Measurements from ENCODE around the gene USP6NL. TPM values are rescaled to one million over a fixed set of nuclear protein-coding genes. Genes with fewer than 3 reads are reported as not detected.
A peak's percentile ranks its signal among the peaks of the same experiment; 100 is the strongest.

The USP6NL gene
- polyA plus RNA-seq, 3 donors = 5.5 to 7.7 (median 6.7) TPM

- no peak overlapping the region for H3K4me2 ChIP-seq (replicated peaks; ENCODE audit: extremely low read depth, low read length, poor library complexity, severe bottlenecking)
- intact Hi-C loops (cut with micrococcal nuclease) = no loop called here
- peak overlapping the region in 1 of 2 donors; percentile 59 for H3K27ac ChIP-seq (ENCODE audit: low read depth in 1 of 2, low read length in 2 of 2)
- Mint-ChIP-seq H3K36me3 (no peaks in the 10 kb centered on the region), H3K4me3 (peak overlapping the region in 1 of 2 donors; percentile 37), H3K9me3 (peaks cover 0 to 4% (median 0%) of the 10 kb centered on the region in 7 donors), H3K27ac (peak overlapping the region in 6 of 7 donors; percentile 13 to 91 (median 61)), H3K4me1 (peaks cover 45% of the 10 kb centered on the region), H3K27me3 (ENCODE audit: low read depth in 3 of 3) (peaks cover 0 to 1% (median 0%) of the 10 kb centered on the region in 3 donors)
- no peaks in the 10 kb centered on the region for H3K9me3 ChIP-seq (replicated peaks in 1 of 2; ENCODE audit: control insufficient read depth in 1 of 2, insufficient read depth in 1 of 2, low read length in 2 of 2)
- H4K20me1 ChIP-seq (ENCODE audit: insufficient read depth, low read length) = peaks cover 9% of the 10 kb centered on the region
- no peaks in the 10 kb centered on the region for H3K27me3 ChIP-seq (ENCODE audit: control insufficient read depth in 2 of 2, insufficient read depth in 2 of 2, low read length in 2 of 2)
- H2AFZ ChIP-seq (ENCODE audit: insufficient read depth, low read depth, low read length, poor library complexity, severe bottlenecking) = no peak overlapping the region
- no peaks in the 10 kb centered on the region for H3K36me3 ChIP-seq (replicated peaks in 1 of 2; ENCODE audit: control insufficient read depth in 1 of 2, insufficient read depth in 2 of 2, low read length in 2 of 2)
- peak overlapping the region; percentile 35 for H3K9ac ChIP-seq (ENCODE audit: insufficient read depth, low read length, poor library complexity, severe bottlenecking)
- peaks cover 22% of the 10 kb centered on the region for H3K79me2 ChIP-seq (ENCODE audit: insufficient read depth, low read length)
- peak overlapping the region in 1 of 3 experiments; percentile 12 for H3K4me3 ChIP-seq (replicated peaks in 1 of 3; ENCODE audit: low read depth in 2 of 3, low read length in 3 of 3)
- WGBS (ENCODE audit: insufficient coverage) = 72% methylated on average over 4 of the region's 6 CpGs
- no peak for DNase-seq
- no peak for TF ChIP-seq CTCF (IDR thresholded peaks at IDR 0.05)
- peaks cover 39 to 40% of the 10 kb centered on the region in 2 donors for H3K4me1 ChIP-seq (ENCODE audit: control insufficient read depth in 1 of 2, insufficient read depth in 2 of 2, low read length in 2 of 2)
Observed at GRCh38 chr10:11553773-11554381, 57.6 kb downstream of the USP6NL start.

- H3K27me3 Mint-ChIP-seq (ENCODE audit: low read depth in 3 of 3) = no peaks in the 10 kb centered on the region
- peak overlapping the region in 1 of 2 donors; percentile 66 for H3K27ac ChIP-seq (ENCODE audit: low read depth in 1 of 2, low read length in 2 of 2)
- H3K9ac ChIP-seq (ENCODE audit: insufficient read depth, low read length, poor library complexity, severe bottlenecking) = no peak overlapping the region
- H2AFZ ChIP-seq (ENCODE audit: insufficient read depth, low read depth, low read length, poor library complexity, severe bottlenecking) = no peak overlapping the region
- peaks cover 44 to 49% of the 10 kb centered on the region in 2 donors for H3K4me1 ChIP-seq (ENCODE audit: control insufficient read depth in 1 of 2, insufficient read depth in 2 of 2, low read length in 2 of 2)
- no peaks in the 10 kb centered on the region for H3K36me3 ChIP-seq (replicated peaks in 1 of 2; ENCODE audit: control insufficient read depth in 1 of 2, insufficient read depth in 2 of 2, low read length in 2 of 2)
- no CpG with 5 or more reads among the region's 4 CpGs for WGBS (ENCODE audit: insufficient coverage)
- H3K4me2 ChIP-seq (replicated peaks; ENCODE audit: extremely low read depth, low read length, poor library complexity, severe bottlenecking) = peak overlapping the region; percentile 24
- intact Hi-C loops (cut with micrococcal nuclease) = no loop called here
- H3K27ac Mint-ChIP-seq = peak overlapping the region; percentile 82 to 94 (median 93)
- no peak for TF ChIP-seq CTCF (IDR thresholded peaks at IDR 0.05)
- no peaks in the 10 kb centered on the region for H3K36me3 Mint-ChIP-seq
- H3K9me3 Mint-ChIP-seq = peaks cover 0 to 4% (median 0%) of the 10 kb centered on the region in 7 donors
- peak overlapping the region in 1 of 2 donors; percentile 73 for H3K4me3 Mint-ChIP-seq
- no peaks in the 10 kb centered on the region for H3K27me3 ChIP-seq (ENCODE audit: control insufficient read depth in 2 of 2, insufficient read depth in 2 of 2, low read length in 2 of 2)
- H3K9me3 ChIP-seq (replicated peaks in 1 of 2; ENCODE audit: control insufficient read depth in 1 of 2, insufficient read depth in 1 of 2, low read length in 2 of 2) = no peaks in the 10 kb centered on the region
- peaks cover 13% of the 10 kb centered on the region for H3K79me2 ChIP-seq (ENCODE audit: insufficient read depth, low read length)
- peak; percentile 74 to 94 (median 91) for DNase-seq
- H4K20me1 ChIP-seq (ENCODE audit: insufficient read depth, low read length) = peaks cover 7% of the 10 kb centered on the region
- no peak overlapping the region for H3K4me3 ChIP-seq (replicated peaks in 1 of 3; ENCODE audit: low read depth in 2 of 3, low read length in 3 of 3)
- peaks cover 50% of the 10 kb centered on the region for H3K4me1 Mint-ChIP-seq
Observed at GRCh38 chr10:11551916-11552602, 59.4 kb downstream of the USP6NL start.

Data from CD14-positive monocyte (primary cell).